HK-2 (cell line): ENCODE measurements around the gene STXBP5.

Source experiments
- DNase-seq: peaks from one replicate; pipeline ENCODE4 v3.0.0-alpha.2; 2018; ENCODE audit not compliant: unreplicated experiment

STXBP5 gene

GRCh38 chr6:147381712-147382111 lies 177.5 kb downstream of the STXBP5 start:
- no peak for DNase-seq

- DNase-seq: no peak
Observed at GRCh38 chr6:147382945-147383554, 178.8 kb downstream of the STXBP5 start.

- DNase-seq: no peak
Observed at GRCh38 chr6:147384029-147384428, 179.8 kb downstream of the STXBP5 start.

- no peak for DNase-seq
Observed at GRCh38 chr6:147384737-147385710, 180.8 kb downstream of the STXBP5 start.

- DNase-seq: no peak
Observed at GRCh38 chr6:147389463-147389862, 185.2 kb downstream of the STXBP5 start.

GRCh38 chr6:147390909-147391536 lies 186.8 kb downstream of the STXBP5 start:
- DNase-seq: no peak

GRCh38 chr6:147392917-147393625 lies 188.9 kb downstream of the STXBP5 start:
- DNase-seq: no peak

- no peak for DNase-seq
Observed at GRCh38 chr6:147395158-147395557, 190.9 kb downstream of the STXBP5 start.

GRCh38 chr6:147397306-147397705 lies 193.1 kb downstream of the STXBP5 start:
- DNase-seq: no peak

- no peak for DNase-seq
Observed at GRCh38 chr6:147400968-147401367, 196.8 kb downstream of the STXBP5 start.

- no peak for DNase-seq
Observed at GRCh38 chr6:147401779-147402178, 197.6 kb downstream of the STXBP5 start.

- no peak for DNase-seq
Observed at GRCh38 chr6:147406783-147407182, 202.6 kb downstream of the STXBP5 start.

GRCh38 chr6:147407571-147407970 lies 203.4 kb downstream of the STXBP5 start:
- DNase-seq: no peak

GRCh38 chr6:147416622-147417021 lies 212.4 kb downstream of the STXBP5 start:
- no peak for DNase-seq

GRCh38 chr6:147417954-147418353 lies 213.7 kb downstream of the STXBP5 start:
- no peak for DNase-seq

- no peak for DNase-seq
Observed at GRCh38 chr6:147418523-147418922, 214.3 kb downstream of the STXBP5 start.

- no peak for DNase-seq
Observed at GRCh38 chr6:147421903-147422302, 217.7 kb downstream of the STXBP5 start.

- no peak for DNase-seq
Observed at GRCh38 chr6:147423111-147423510, 218.9 kb downstream of the STXBP5 start.

GRCh38 chr6:147429794-147430193 lies 225.6 kb downstream of the STXBP5 start:
- no peak for DNase-seq

GRCh38 chr6:147430811-147431210 lies 226.6 kb downstream of the STXBP5 start:
- no peak for DNase-seq

GRCh38 chr6:147434076-147434475 lies 229.9 kb downstream of the STXBP5 start:
- no peak for DNase-seq

GRCh38 chr6:147434516-147434915 lies 230.3 kb downstream of the STXBP5 start:
- DNase-seq: no peak
